K562 (cell line): ENCODE data around the gene TEP1. TPM values are rescaled to one million over a fixed set of nuclear protein-coding genes. Genes with fewer than 3 reads are reported as not detected.

Experiments
- ATAC-seq: fragments of 200-7000 bp; cut with Tn5 transposase; 3 replicates; pipeline ENCODE4 v1.9.1; 2020; ENCODE audit warnings: moderate library complexity
- BruUV-seq: library from RNA; stranded (reverse); fragments of 400-500 nt; replicated peaks from 2 replicates; lab custom pipeline; 2021; lab: Mats Ljungman, UMichigan
- CTCF ChIA-PET: fragments of 300-600 bp; formaldehyde crosslinking; extraction: SDS; loops from one replicate; lab custom pipeline; 2021; ENCODE audit warnings: low intra/inter-chr PET ratio; lab: Yijun Ruan, JAX
- POLR2A ChIA-PET: fragments of 300-600, 350-650 bp; sonication (Branson Sonifier 250); formaldehyde crosslinking; extraction: SDS; loops from one replicate; lab custom pipeline; 2021; ENCODE audit warnings: antibody characterized with exemption, inconsistent platforms; lab: Yijun Ruan, JAX
- DNase-seq, 4 experiments: peaks; one replicate each; pipeline versions ENCODE4 v3.0.0 to v3.0.0-alpha.2; 2011 to 2018; ENCODE audit warnings: low spot score in 3 of 4, mixed read lengths in 3 of 4; ENCODE audit errors: extremely low read depth in 1 of 4
- FAIRE-seq: peaks from 2 replicates; lab custom pipeline; 2011; peaks lifted over from hg19 to GRCh38; lab: Jason Lieb, UNC
- H2AFZ ChIP-seq: 2 replicates; pipeline ENCODE4 v1.6.0; 2011; ENCODE audit warnings: low read depth, low read length, control low read depth, inconsistent platforms
- H3K27ac ChIP-seq: fragments of 200-600 bp; 3 replicates; pipeline ENCODE4 v1.8.0; 2011; ENCODE audit warnings: low read depth, mild to moderate bottlenecking, control low read depth, inconsistent platforms, low read length, moderate library complexity, mixed read lengths; ENCODE audit errors: extremely low read depth
- H3K27me3 ChIP-seq, 2 experiments: fragments of 300-600 bp in 1 of 2; 2 replicates in 1 of 2; 3 replicates in 1 of 2; pipeline versions ENCODE4 v1.6.0 to v1.8.0; 2011; ENCODE audit warnings: inconsistent platforms in 2 of 2, low read length in 2 of 2, mild to moderate bottlenecking in 1 of 2, mixed read lengths in 1 of 2, moderate library complexity in 1 of 2; ENCODE audit not compliant: control insufficient read depth in 2 of 2, insufficient read depth in 2 of 2
- H3K36me3 ChIP-seq: fragments of 300-600 bp; 3 replicates; pipeline ENCODE4 v1.8.0; 2011; ENCODE audit warnings: mild to moderate bottlenecking, low read length, inconsistent platforms; ENCODE audit not compliant: control insufficient read depth, insufficient read depth
- H3K4me1 ChIP-seq, 2 experiments: fragments of 200-600 bp in 1 of 2; replicated peaks in 1 of 2; 2 replicates in 1 of 2; 3 replicates in 1 of 2; pipeline versions ENCODE4 v1.5.1 to v1.8.0; 2011; ENCODE audit warnings: inconsistent platforms in 2 of 2, low read length in 2 of 2, mild to moderate bottlenecking in 1 of 2, mixed read lengths in 1 of 2, moderate library complexity in 1 of 2; ENCODE audit not compliant: control insufficient read depth in 2 of 2, insufficient read depth in 2 of 2
- H3K4me2 ChIP-seq: 2 replicates; pipeline ENCODE4 v1.6.1; 2011; ENCODE audit warnings: low read length, control low read depth, inconsistent platforms, mixed read lengths; ENCODE audit not compliant: insufficient read depth
- H3K4me3 ChIP-seq: fragments of 200-600 bp; sonication (generic), shearing (Covaris generic); 2 replicates; pipeline ENCODE4 v1.5.1; 2016; ENCODE audit warnings: control low read depth, inconsistent platforms
- H3K79me2 ChIP-seq: fragments of 200-600 bp; 3 replicates; pipeline ENCODE4 v1.8.0; 2011; ENCODE audit warnings: low read length, inconsistent platforms; ENCODE audit not compliant: control insufficient read depth, insufficient read depth
- H3K9ac ChIP-seq, 2 experiments: 2 replicates each; pipeline versions ENCODE4 v1.6.0 to v1.6.1; 2011; ENCODE audit warnings: low read depth in 2 of 2, low read length in 2 of 2, control low read depth in 1 of 2, inconsistent platforms in 1 of 2, mild to moderate bottlenecking in 1 of 2, mixed read lengths in 1 of 2; ENCODE audit not compliant: insufficient read depth in 1 of 2
- H3K9me1 ChIP-seq: one replicate; pipeline ENCODE4 v1.6.0; 2011; ENCODE audit warnings: inconsistent platforms, mild to moderate bottlenecking, low read length, moderate library complexity; ENCODE audit not compliant: control insufficient read depth, insufficient read depth
- H3K9me3 ChIP-seq: replicated peaks from 2 replicates; pipeline ENCODE4 v1.5.1; 2011; ENCODE audit warnings: low read depth, low read length, inconsistent platforms; ENCODE audit not compliant: control insufficient read depth, insufficient read depth
- H4K20me1 ChIP-seq: replicated peaks from 2 replicates; pipeline ENCODE4 v1.6.1; 2011; ENCODE audit warnings: low read length, inconsistent platforms, mixed read lengths; ENCODE audit not compliant: control insufficient read depth, insufficient read depth
- BCL6 ChIP-seq: fragments of 250-450 bp; sonication (Bioruptor Pico); IDR thresholded peaks from 2 replicates; pipeline ENCODE4 v1.4.0; 2020
- BRD4 ChIP-seq: fragments of 200-600 bp; sonication (generic); IDR thresholded peaks from 2 replicates; pipeline ENCODE4 v1.6.1; 2017; ENCODE audit warnings: inconsistent platforms
- CBX1 ChIP-seq: sonication (generic); IDR thresholded peaks from 2 replicates; pipeline ENCODE4 v1.6.1; 2016; ENCODE audit warnings: antibody characterized with exemption, low read depth, mild to moderate bottlenecking
- SNIP1 ChIP-seq: fragments of 450-650 bp; IDR thresholded peaks from 2 replicates; pipeline ENCODE4 v1.7.1; 2017; ENCODE audit warnings: low read depth, mild to moderate bottlenecking
- WGBS: fragments of 100-300 bp; shearing (Covaris generic); methylation state at CpG from one replicate; pipeline ENCODE4 v1.1.6; 2016; ENCODE audit warnings: low coverage, mixed read lengths; ENCODE audit not compliant: insufficient coverage; ENCODE audit errors: missing lambda C conversion rate; 5-methylcytosine and 5-hydroxymethylcytosine counted together
- in situ Hi-C: fragments of 300-500 bp; cut with MboI; formaldehyde crosslinking; loops from 4 replicates; pipeline ENCODE4 v1.15.0; 2018; ENCODE audit warnings: inconsistent platforms, mixed read lengths
- intact Hi-C: fragments of 100-400 bp; cut with micrococcal nuclease; formaldehyde crosslinking; loops from 2 replicates; pipeline ENCODE4 v1.14.2; 2022
- polyA plus RNA-seq, 8 experiments: library from polyadenylated mRNA; depleted of rRNA in 4 of 8; stranded (reverse) in 5 of 8; unstranded in 3 of 8; fragments of >200 nt; fragmentation: Nextera tagmentation in 2 of 8; fragmentation: Illumina TruSeq in 1 of 8; extraction: Ambion mirVana in 2 of 8; extraction: Trizol in 1 of 8; gene quantifications; 2 replicates each; pipeline versions ENCODE4 v1.2.1 to v1.2.3, GENCODE V29; 2011 to 2014; ENCODE audit warnings: inconsistent platforms in 1 of 8, missing spikeins in 1 of 8
- total RNA-seq, 7 experiments: library from RNA; depleted of rRNA in 6 of 7; stranded (reverse); fragments of >200 nt in 6 of 7; fragmentation: Illumina TruSeq in 2 of 7; extraction: Trizol in 2 of 7; gene quantifications; 2 replicates each; pipeline versions ENCODE4 v1.2.1 to v1.2.3, GENCODE V29; 2011 to 2021; ENCODE audit warnings: low replicate concordance in 1 of 7

Gene TEP1
- total and polyA plus RNA-seq, 9 of the 15 experiments (the other 6 are each of a cell fraction or from before 2014, with no cell fraction given): 1.0 to 12.2 (median 7.1) TPM

- 50% methylated on average over 13 of the region's 17 CpGs for WGBS
- no peak for TF ChIP-seq BRD4
- TF ChIP-seq SNIP1: no peak
- TF ChIP-seq CBX1: no peak
- TF ChIP-seq BCL6 (CRISPR knock-in tag): no peak
- H3K9ac ChIP-seq: no peak within 1 kb of the TSS
- H3K4me3 ChIP-seq: no peak within 1 kb of the TSS
- ATAC-seq (no peak; the same call in 1 of the 3 replicates), DNase-seq (no peak), FAIRE-seq (no peak)
- H3K79me2 ChIP-seq: no peaks in the 10 kb centered on the region
- H3K4me2 ChIP-seq: no peak within 1 kb of the TSS
- no peaks in the 10 kb centered on the region for H4K20me1 ChIP-seq
- H3K9me1 ChIP-seq: no peaks in the 10 kb centered on the region
- intact Hi-C loops (no loop called here), in situ Hi-C loops (no loop called here)
- peaks cover 2 to 7% of the 10 kb centered on the region in 2 experiments; a peak in 3 of 5 replicates for H3K4me1 ChIP-seq
- no peaks in the 10 kb centered on the region for H3K9me3 ChIP-seq
- H3K27ac ChIP-seq: no peak within 1 kb of the TSS
- ChIA-PET CTCF (no interaction called here), POLR2A (interaction anchor here (0.8 kb wide), 1 partner anchor 10 kb away, joined by 5 read pairs; no protein-coding TSS in a partner anchor)
- H2AFZ ChIP-seq: no peak within 1 kb of the TSS
- no TSS peak for BruUV-seq
- no peaks in the 10 kb centered on the region for H3K36me3 ChIP-seq
- H3K27me3 ChIP-seq: no peaks in the 10 kb centered on the region
Observed at GRCh38 chr14:20435582-20436362, 22.5 kb upstream of the TEP1 start, which contains the start of gene KLHL33. Gene KLHL33, minus strand, starts transcription at chr14:20436166. Its CDS starts 355 bp downstream, at chr14:20435811.
